Bronchial epithelial cell (primary cell): Measurements from ENCODE around the gene SLC25A33. TPM values are rescaled to one million over a fixed set of nuclear protein-coding genes. Genes with fewer than 3 reads are reported as not detected.

Source experiments
- DNase-seq: peaks from one replicate; pipeline ENCODE4 v3.0.0-alpha.2; 2010; ENCODE audit warnings: low read depth
- FAIRE-seq: peaks from 2 replicates; lab custom pipeline; 2011; peaks lifted over from hg19 to GRCh38; lab: Jason Lieb, UNC
- H3K27me3 ChIP-seq: 2 replicates; pipeline ENCODE4 v1.5.1; 2011; ENCODE audit warnings: low read length; ENCODE audit not compliant: control insufficient read depth, insufficient read depth
- H3K36me3 ChIP-seq: 2 replicates; pipeline ENCODE4 v1.5.1; 2011; ENCODE audit warnings: low read length; ENCODE audit not compliant: control insufficient read depth, insufficient read depth
- H3K4me3 ChIP-seq: 2 replicates; pipeline ENCODE4 v1.5.1; 2011; ENCODE audit warnings: mild to moderate bottlenecking, low read depth, low read length, control low read depth
- CTCF ChIP-seq: IDR thresholded peaks from 2 replicates; pipeline ENCODE4 v1.5.1; 2011; ENCODE audit warnings: mild to moderate bottlenecking, moderate library complexity, low read length, control low read depth, inconsistent platforms; ENCODE audit not compliant: insufficient read depth, severe bottlenecking
- total RNA-seq: library from RNA; depleted of rRNA; stranded (reverse); fragments of >200 nt; gene quantifications from 2 replicates; pipeline ENCODE4 v1.2.1, GENCODE V29; 2014

SLC25A33 gene
- total RNA-seq, 1 donor from 2014 or later: 9.5 TPM

GRCh38 chr1:9607352-9607751 lies 68.1 kb downstream of the SLC25A33 start:
- H3K27me3 ChIP-seq: no peaks in the 10 kb centered on the region
- FAIRE-seq: no peak

GRCh38 chr1:9609998-9610397 lies 70.7 kb downstream of the SLC25A33 start:
- no peak for TF ChIP-seq CTCF
- FAIRE-seq (no peak), DNase-seq (no peak)
- no peaks in the 10 kb centered on the region for H3K27me3 ChIP-seq
- H3K36me3 ChIP-seq: peaks cover 13% of the 10 kb centered on the region
- no peak overlapping the region for H3K4me3 ChIP-seq

More at GRCh38 chr1:9607352-9607751, 68.1 kb downstream of the SLC25A33 start:
- DNase-seq: no peak
- Histone ChIP-seq H3K4me3 (no peak overlapping the region), H3K36me3 (peaks cover 10% of the 10 kb centered on the region)
- TF ChIP-seq CTCF: no peak

GRCh38 chr1:9610548-9610947 lies 71.3 kb downstream of the SLC25A33 start:
- TF ChIP-seq CTCF: no peak

GRCh38 chr1:9611716-9612115 lies 72.5 kb downstream of the SLC25A33 start:
- TF ChIP-seq CTCF: no peak
- H3K36me3 ChIP-seq: peaks cover 13% of the 10 kb centered on the region
- no peak for FAIRE-seq
- no peak overlapping the region for H3K4me3 ChIP-seq
- no peaks in the 10 kb centered on the region for H3K27me3 ChIP-seq
- no peak for DNase-seq

More at GRCh38 chr1:9610548-9610947, 71.3 kb downstream of the SLC25A33 start:
- no peaks in the 10 kb centered on the region for H3K27me3 ChIP-seq
- H3K36me3 ChIP-seq: peaks cover 13% of the 10 kb centered on the region
- DNase-seq (no peak), FAIRE-seq (no peak)
- no peak overlapping the region for H3K4me3 ChIP-seq

- TF ChIP-seq CTCF: no peak
- H3K36me3 ChIP-seq: peaks cover 13% of the 10 kb centered on the region
- FAIRE-seq (no peak), DNase-seq (no peak)
- H3K4me3 ChIP-seq: no peak overlapping the region
- H3K27me3 ChIP-seq: no peaks in the 10 kb centered on the region
These were observed 73.0 kb downstream of the SLC25A33 start for GRCh38 chr1:9612162-9612845.
